Hepatocyte (in vitro differentiated cells): ENCODE data around the gene UBE2O. TPM values are rescaled to one million over a fixed set of nuclear protein-coding genes. Genes with fewer than 3 reads are reported as not detected.

Source experiments
- DNase-seq: peaks from one replicate; pipeline ENCODE4 v3.0.0-alpha.2; 2016; ENCODE audit warnings: low spot score
- H2AFZ ChIP-seq: fragments of 200-600 bp; sonication (generic); 2 replicates; pipeline ENCODE4 v1.6.0; 2016; ENCODE audit warnings: antibody characterized with exemption, mild to moderate bottlenecking
- H3K27ac ChIP-seq: fragments of 200-600 bp; sonication (generic); 2 replicates; pipeline ENCODE4 v1.5.1; 2016; ENCODE audit warnings: mild to moderate bottlenecking
- H3K27me3 ChIP-seq: fragments of 200-600 bp; sonication (generic); 2 replicates; pipeline ENCODE4 v1.6.1; 2016
- H3K36me3 ChIP-seq: fragments of 200-600 bp; sonication (generic); replicated peaks from 2 replicates; pipeline ENCODE4 v1.5.1; 2016; ENCODE audit warnings: low read depth; ENCODE audit not compliant: insufficient read depth
- H3K4me1 ChIP-seq: fragments of 200-600 bp; sonication (generic); 2 replicates; pipeline ENCODE4 v1.5.1; 2016; ENCODE audit warnings: mild to moderate bottlenecking, moderate library complexity; ENCODE audit not compliant: insufficient read depth
- H3K4me2 ChIP-seq: fragments of 200-600 bp; sonication (generic); 2 replicates; pipeline ENCODE4 v1.6.0; 2016
- H3K4me3 ChIP-seq: fragments of 200-600 bp; sonication (generic); 2 replicates; pipeline ENCODE4 v1.5.1; 2016; ENCODE audit warnings: mild to moderate bottlenecking
- H3K79me2 ChIP-seq: fragments of 200-600 bp; sonication (generic); 2 replicates; pipeline ENCODE4 v1.6.0; 2017; ENCODE audit warnings: mild to moderate bottlenecking
- H3K9me2 ChIP-seq: fragments of 200-600 bp; sonication (generic); replicated peaks from 2 replicates; pipeline ENCODE4 v1.6.0; 2017; ENCODE audit warnings: mild to moderate bottlenecking; ENCODE audit not compliant: insufficient read depth
- H3K9me3 ChIP-seq: fragments of 200-600 bp; sonication (generic); 2 replicates; pipeline ENCODE4 v1.5.1; 2016; ENCODE audit warnings: low read depth, mild to moderate bottlenecking
- H4K20me1 ChIP-seq: fragments of 200-600 bp; sonication (generic); 2 replicates; pipeline ENCODE4 v1.6.0; 2016; ENCODE audit warnings: mild to moderate bottlenecking; ENCODE audit not compliant: insufficient read depth, poor library complexity, severe bottlenecking
- EZH2 ChIP-seq: fragments of 200-600 bp; sonication (generic); IDR thresholded peaks from 2 replicates; pipeline ENCODE4 v1.6.1; 2016; ENCODE audit warnings: antibody characterized with exemption, mild to moderate bottlenecking, borderline replicate concordance
- EZH2phosphoT487 ChIP-seq: fragments of 200-600 bp; sonication (generic); IDR thresholded peaks from one replicate; pipeline ENCODE4 v1.6.1; 2018; ENCODE audit warnings: antibody characterized with exemption, mild to moderate bottlenecking, low read depth, moderate library complexity; ENCODE audit not compliant: unreplicated experiment, severe bottlenecking
- WGBS: methylation state at CpG from one replicate; pipeline ENCODE4 v1.1.6; 2016; ENCODE audit warnings: low lambda C conversion rate; ENCODE audit errors: missing lambda C conversion rate; 5-methylcytosine and 5-hydroxymethylcytosine counted together
- polyA plus RNA-seq: library from polyadenylated mRNA; unstranded; fragments of >200 nt; fragmentation: Nextera tagmentation; extraction: Ambion mirVana; gene quantifications from 2 replicates; pipeline ENCODE4 v1.2.1, GENCODE V29; 2016
- total RNA-seq: library from RNA; depleted of rRNA; stranded (reverse); fragments of >200 nt; gene quantifications from 2 replicates; pipeline ENCODE4 v1.2.3, GENCODE V29; 2014
- TF ChIP-seq, protein P1 (sequence below): fragments of 200-600 bp; sonication (generic); IDR thresholded peaks from 2 replicates; pipeline ENCODE4 v1.5.1; 2016; ENCODE audit warnings: antibody characterized with exemption, mild to moderate bottlenecking; ENCODE audit not compliant: poor library complexity

The UBE2O gene
- total and polyA plus RNA-seq, 2 experiments from 2014 or later: 9.7 to 15.2 TPM

DNA sequence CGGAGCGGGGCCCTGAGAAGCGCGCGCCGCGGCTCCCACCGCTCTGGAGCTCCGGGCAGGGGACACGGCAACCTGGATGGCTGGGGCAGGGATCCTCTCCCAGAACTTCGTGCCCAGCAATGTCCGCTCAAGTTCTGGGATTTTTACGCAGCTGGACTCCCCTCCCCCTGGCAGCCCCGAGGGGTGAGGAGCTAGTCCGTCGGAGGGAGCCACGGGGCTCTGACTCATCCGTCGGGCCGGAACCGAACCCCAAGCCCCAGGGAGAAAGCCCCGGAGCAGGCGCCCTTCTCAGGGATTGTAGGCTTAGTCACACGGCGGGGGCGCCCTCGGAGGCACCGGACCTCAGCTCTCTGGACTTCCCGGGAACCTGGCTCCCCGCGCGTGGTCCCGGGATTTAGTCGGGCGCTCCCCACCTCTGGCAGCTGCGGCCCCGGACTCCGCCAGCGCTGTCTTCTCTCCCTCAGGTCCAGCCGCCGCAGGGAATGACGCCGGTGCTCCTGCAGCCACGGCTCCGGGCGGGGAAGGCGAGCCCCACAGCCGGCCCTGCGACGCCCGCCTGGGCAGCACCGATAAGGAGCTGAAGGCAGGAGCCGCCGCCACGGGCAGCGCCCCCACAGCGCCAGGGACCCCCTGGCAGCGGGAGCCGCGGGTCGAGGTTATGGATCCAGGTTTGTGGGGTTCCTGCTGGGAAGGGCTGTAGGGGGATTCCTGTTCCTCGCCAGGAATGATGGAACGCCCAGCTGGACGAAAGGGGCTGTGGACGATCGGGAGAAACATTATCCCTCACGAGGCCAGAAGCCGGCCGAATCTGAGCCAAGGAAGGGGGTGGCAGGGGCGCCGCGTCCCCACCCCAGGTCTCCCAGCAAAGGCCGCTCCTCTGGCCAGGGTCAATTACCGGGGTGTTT lies 67.7 kb downstream of the UBE2O start:
- Histone ChIP-seq H3K4me1 (peaks cover 35% of the 10 kb centered on the region), H3K27ac (no peak overlapping the region), H3K9me2 (no peaks in the 10 kb centered on the region), H3K36me3 (no peaks in the 10 kb centered on the region), H3K27me3 (peaks cover 15% of the 10 kb centered on the region), H3K9me3 (no peaks in the 10 kb centered on the region), H4K20me1 (no peaks in the 10 kb centered on the region), H2AFZ (peak overlapping the region; percentile 93), H3K79me2 (no peaks in the 10 kb centered on the region), H3K4me3 (peak overlapping the region; percentile 66), H3K4me2 (peak overlapping the region; percentile 100)
- TF ChIP-seq EZH2: peak; percentile 56
- TF ChIP-seq, protein P1, sequence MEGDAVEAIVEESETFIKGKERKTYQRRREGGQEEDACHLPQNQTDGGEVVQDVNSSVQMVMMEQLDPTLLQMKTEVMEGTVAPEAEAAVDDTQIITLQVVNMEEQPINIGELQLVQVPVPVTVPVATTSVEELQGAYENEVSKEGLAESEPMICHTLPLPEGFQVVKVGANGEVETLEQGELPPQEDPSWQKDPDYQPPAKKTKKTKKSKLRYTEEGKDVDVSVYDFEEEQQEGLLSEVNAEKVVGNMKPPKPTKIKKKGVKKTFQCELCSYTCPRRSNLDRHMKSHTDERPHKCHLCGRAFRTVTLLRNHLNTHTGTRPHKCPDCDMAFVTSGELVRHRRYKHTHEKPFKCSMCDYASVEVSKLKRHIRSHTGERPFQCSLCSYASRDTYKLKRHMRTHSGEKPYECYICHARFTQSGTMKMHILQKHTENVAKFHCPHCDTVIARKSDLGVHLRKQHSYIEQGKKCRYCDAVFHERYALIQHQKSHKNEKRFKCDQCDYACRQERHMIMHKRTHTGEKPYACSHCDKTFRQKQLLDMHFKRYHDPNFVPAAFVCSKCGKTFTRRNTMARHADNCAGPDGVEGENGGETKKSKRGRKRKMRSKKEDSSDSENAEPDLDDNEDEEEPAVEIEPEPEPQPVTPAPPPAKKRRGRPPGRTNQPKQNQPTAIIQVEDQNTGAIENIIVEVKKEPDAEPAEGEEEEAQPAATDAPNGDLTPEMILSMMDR: no peak
- DNase-seq: peak; percentile 69
- WGBS: 7% methylated on average over 60 of the region's 74 CpGs

DNA sequence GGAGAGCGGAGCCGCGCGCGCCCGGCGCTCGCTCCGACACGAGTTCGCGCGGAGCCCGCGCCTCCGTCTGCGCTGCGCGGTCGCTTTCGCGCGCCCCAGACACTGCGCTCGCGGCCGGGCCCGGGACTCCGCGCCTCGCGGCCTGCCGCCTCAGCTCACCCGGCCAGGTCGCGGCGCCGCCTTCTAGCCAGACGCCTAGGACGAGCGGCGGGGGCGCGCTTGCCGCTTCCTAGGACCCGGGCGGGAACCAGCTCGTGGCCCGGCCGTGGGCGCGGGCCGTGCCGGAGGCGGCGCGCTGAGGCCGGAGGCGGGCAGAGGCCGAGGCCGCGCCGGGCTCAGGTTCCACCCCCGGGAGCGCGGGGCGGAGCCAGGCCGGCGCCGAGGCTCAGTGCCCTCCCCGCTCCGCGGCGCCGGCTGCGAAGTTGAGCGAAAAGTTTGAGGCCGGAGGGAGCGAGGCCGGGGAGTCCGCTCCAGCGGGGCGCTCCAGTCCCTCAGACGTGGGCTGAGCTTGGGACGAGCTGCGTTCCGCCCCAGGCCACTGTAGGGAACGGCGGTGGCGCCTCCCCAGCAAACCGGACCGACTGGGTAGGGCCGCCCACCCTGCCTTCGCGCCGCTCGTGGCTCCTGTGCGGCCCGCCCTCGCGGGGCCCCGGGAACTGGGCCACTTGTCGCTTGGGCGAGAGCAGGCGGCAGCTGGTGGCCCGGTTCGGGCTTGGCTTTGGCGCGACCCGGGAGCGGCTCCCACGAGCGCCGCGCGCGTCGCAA lies 68.5 kb downstream of the UBE2O start, which contains the start of gene SPHK1:
SPHK1 (plus strand) TSS at position 388 of the 765 bp plus-strand sequence. CDS start 1,036 bp downstream, outside the sequence.
- Histone ChIP-seq H3K36me3 (no peaks in the 10 kb centered on the region), H3K27ac (no peak within 1 kb of the TSS), H3K9me3 (no peaks in the 10 kb centered on the region), H3K79me2 (no peaks in the 10 kb centered on the region), H3K4me3 (peak within 1 kb of the TSS; percentile 66), H3K27me3 (peaks cover 15% of the 10 kb centered on the region), H3K4me1 (peaks cover 35% of the 10 kb centered on the region), H4K20me1 (no peaks in the 10 kb centered on the region), H3K9me2 (no peaks in the 10 kb centered on the region), H2AFZ (peak within 1 kb of the TSS; percentile 93), H3K4me2 (peak within 1 kb of the TSS; percentile 100)
- WGBS: 2% methylated on average over 99 of the region's 118 CpGs
- DNase-seq: peak; percentile 88
- TF ChIP-seq EZH2phosphoT487: no peak
- TF ChIP-seq EZH2: no peak
- TF ChIP-seq, protein P1: no peak

DNA sequence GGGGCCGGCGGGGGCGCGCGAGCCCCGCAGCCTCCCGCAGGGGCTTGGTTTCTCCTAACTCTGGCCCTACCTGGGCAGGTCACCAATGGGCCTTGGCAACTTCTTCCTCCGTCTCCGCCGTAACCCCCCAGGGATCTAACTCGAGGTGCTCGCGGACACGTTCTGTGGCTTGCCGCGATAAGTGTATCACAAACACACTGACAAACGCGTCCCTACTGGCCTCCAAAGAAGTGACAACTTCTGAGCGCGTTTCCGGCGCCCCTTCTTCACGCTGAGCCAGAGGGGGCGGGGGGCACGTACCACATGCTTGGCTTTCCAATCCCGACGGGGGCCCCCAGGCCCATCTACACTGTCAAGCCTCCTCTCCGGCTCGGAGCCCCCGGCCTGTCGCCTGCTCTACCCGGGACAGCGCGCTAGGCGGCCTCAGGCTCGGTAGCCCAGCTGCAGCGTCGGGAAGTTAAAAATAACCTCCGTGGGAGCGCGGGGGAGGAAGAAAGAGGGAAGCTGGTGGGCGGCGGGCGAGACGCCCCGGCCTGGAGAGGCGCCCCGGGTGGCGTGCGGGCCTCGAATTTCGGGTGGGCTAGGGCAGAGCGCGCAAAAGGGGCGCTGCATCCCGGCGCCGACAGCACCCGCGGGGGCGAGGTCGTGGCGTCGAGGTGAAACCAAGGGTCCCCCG lies 69.3 kb downstream of the UBE2O start:
- WGBS: 2% methylated on average over 58 of the region's 65 CpGs
- Histone ChIP-seq H4K20me1 (no peaks in the 10 kb centered on the region), H3K36me3 (no peaks in the 10 kb centered on the region), H3K27ac (no peak overlapping the region), H3K79me2 (no peaks in the 10 kb centered on the region), H3K9me2 (no peaks in the 10 kb centered on the region), H3K4me3 (peak overlapping the region; percentile 66), H3K4me1 (peaks cover 35% of the 10 kb centered on the region), H3K4me2 (peak overlapping the region; percentile 100), H3K9me3 (no peaks in the 10 kb centered on the region), H3K27me3 (peaks cover 15% of the 10 kb centered on the region), H2AFZ (peak overlapping the region; percentile 80)
- TF ChIP-seq, protein P1: peak; percentile 13
- TF ChIP-seq EZH2phosphoT487 (no peak), EZH2 (no peak)
- peak; percentile 69 for DNase-seq
